KG1 (cell line): ENCODE results near the gene PLTP.
"Not testable (repeated sequence)": the region's sequence is repeated elsewhere in the genome, so short reads cannot be mapped to it uniquely, and the experiment has no call there.

ENCODE experiments used
- DNase-seq: peaks from one replicate; lab custom pipeline; 2025; lab: John Stamatoyannopoulos, UW

The PLTP gene

GRCh38 chr20:45944965-45945677 is 33.2 kb upstream of the PLTP start:
- no peak for DNase-seq

- no peak for DNase-seq
These were observed 32.4 kb upstream of the PLTP start for GRCh38 chr20:45944151-45944964.

DNA sequence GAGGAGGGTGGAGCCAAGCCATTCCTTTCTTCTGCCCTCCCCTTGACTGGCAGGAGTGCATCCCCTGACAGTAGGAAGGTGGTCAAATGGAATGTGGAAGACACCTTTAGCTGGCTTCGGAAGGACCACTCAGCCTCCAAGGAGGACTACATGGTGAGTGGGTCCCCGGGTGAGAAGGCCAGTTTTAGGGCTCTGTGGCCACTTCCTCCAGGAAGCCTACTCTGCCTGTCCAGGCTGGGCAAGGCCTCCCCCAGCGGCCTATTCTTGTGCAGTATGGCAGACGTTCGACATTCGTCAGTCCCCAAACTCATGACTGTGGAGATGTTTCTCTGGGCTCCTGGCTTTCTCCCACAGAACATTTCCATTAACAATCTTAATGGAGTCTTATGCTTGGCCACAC is 31.7 kb upstream of the PLTP start:
- no peak for DNase-seq

GRCh38 chr20:45940469-45940868 is 28.5 kb upstream of the PLTP start:
- DNase-seq: no peak

GRCh38 chr20:45940053-45940452 is 28.1 kb upstream of the PLTP start:
- no peak for DNase-seq

DNA sequence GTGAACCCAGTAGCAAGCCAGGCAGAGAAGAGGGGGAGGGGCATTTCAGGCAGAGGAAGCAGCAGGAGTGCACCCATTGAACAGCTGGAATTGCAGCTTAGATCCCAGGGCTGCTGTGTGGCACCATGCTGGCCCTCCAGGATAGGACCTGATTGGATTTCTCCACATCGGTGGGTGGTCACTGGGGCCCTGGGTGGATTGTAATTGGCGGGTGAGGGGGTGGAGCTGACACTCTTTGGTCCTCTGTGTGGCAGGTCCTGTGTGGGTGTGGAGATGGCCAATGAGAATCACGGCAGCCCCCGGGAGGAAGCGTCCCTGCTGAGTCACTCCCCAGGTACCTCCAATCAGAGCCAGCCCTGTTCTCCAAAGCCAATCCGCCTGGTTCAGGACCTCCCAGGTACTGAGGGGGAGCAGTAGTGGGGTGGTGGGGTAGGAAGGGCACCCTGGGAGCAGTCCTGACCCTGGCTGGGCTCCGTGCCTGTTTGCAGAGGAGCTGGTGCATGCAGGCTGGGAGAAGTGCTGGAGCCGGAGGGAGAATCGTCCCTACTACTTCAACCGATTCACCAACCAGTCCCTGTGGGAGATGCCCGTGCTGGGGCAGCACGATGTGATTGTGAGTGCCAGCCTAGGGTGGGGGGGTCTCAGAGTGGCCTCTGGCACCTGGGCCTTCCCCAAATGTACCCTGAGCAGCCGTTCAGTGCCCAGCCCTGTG is 26.9 kb upstream of the PLTP start:
- DNase-seq: no peak

DNA sequence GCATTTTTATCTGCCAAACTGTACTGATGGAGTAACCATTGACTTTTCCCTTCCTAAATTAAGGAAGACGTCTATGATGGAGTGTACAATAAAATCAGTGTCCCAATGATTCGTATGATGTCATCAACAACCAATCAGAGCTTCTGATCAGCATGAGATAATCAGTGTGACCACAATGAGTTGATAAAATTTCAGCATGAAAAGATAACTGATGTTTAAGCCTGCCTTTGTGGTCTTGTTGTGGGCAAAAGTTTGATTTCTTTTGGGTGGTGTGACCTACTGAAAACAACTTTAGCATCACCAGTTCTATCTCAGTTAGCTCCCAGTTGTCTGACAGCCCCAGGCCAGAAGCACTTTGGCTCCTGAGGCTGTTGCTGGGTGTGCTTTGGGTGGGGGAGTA is 25.8 kb upstream of the PLTP start:
- no peak for DNase-seq

DNA sequence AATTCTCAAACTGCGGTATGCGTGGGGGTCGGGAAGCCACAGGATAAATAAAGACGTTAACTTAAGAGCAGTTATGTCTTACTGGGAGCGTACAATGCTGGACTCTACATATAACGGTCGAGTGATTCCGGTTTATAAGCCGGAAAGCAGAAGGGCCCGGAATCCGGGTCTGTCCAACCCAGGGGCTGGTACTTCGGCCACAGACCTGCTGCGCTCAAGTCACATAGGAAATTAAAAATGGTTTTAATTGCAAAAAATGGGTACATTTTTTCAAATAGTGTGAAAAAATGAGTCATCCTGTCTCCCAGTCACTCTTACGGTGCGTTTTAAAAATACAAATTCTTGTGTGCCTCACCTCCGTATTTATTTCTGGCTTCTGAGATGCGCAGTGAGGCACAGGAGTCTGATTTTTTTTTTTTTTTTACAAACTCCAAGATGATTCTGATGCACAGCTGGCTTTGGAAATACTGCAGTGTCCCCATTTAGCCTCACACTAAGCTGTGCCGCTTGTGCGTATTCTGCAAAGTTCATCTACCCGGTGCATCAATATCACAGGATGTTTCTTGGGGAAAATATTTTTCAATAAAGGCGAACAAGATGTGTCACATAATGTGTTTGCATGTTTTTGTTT is 23.6 kb upstream of the PLTP start:
- DNase-seq: no peak

DNA sequence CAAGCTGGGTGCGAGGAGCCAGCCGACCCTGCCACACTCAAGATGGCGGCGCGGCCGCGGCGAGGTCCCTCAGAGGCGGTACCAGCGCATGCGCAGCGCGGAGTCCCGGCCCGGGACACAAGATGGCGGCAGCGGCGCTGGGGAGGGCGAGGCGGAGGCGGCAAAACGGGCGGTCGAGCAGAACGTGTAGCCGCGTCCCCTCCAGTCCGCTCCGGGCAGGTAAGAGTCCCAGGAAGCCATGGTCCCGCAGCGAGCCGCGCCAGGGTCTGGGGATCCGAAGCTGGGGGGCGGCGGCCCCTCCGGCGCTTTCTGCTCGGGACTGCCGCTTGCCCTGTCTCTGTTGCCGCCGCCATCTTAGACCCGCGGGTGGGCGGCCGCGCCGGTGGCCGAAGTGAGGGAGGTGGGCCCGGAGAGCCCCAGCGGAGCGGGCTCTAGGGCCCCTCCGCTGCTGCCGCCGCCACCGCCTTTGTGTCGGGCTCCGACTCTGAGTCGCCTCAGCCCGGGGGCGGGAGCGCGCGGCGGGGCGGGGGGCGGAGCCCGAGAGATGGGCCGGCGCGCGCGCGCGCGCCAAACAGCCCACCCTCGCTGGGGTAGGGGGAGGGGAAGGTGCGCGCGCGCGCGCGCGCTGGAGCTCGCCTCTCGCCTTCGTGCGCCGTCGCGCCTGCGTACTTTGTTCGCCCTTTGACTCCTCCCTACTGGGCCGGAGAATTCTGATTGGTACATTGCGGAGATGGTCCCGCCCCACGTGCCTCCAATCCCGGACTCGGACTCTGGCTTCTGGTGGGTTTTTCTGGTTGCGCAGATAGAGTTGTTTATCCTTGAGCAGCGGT is 22.8 kb upstream of the PLTP start, which contains the start of gene PCIF1:
TSS of gene PCIF1 (plus strand) at position 98 of the 830 bp plus-strand sequence. CDS start 4,317 bp downstream, outside the sequence.
- DNase-seq: peak; percentile 98

GRCh38 chr20:45934046-45934585 is 22.2 kb upstream of the PLTP start:
- no peak for DNase-seq

GRCh38 chr20:45933266-45934045 is 21.5 kb upstream of the PLTP start:
- DNase-seq: peak; percentile 50

- DNase-seq: not testable (repeated sequence)
These were observed 19.7 kb upstream of the PLTP start for GRCh38 chr20:45931680-45932079.

DNA sequence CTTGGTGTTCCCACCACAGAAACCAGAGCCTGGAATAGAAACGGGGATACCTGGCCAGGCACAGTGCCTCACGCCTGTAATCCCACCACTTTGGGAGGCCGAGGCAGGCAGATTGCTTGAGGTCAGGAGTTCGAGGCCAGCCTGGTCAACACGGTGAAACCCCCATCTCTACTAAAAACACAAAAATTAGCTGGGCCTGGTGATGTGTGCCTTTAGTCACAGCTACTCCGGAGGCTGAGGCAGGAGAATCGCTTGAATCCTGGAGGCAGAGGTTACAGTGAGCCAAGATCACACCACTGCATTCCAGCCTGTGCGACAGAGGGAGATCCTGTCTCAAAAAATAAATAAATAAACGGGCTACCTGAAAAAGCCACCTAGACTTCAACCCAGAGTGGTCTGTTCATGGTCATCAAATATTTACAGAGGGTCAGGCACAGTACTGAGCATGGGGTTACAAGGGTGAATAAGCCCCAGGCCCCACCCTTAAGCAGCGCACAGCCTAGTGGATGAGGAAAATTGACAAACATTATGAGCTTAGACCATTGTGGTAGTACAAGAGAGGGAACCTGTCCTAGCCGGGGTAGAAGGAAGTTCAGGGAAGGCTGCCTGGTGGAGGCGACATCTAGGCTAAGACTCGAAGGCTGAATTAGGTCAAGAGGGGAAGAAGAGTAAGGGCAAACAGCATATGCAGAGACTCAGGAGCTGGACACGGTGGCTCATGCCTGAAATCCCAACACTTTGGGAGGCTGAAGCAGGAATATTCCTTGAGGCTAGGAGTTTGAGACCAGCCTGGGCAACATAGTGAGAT is 15.3 kb upstream of the PLTP start:
- no peak for DNase-seq

- DNase-seq: no peak
These were observed 14.7 kb upstream of the PLTP start for GRCh38 chr20:45926731-45927070.

DNA sequence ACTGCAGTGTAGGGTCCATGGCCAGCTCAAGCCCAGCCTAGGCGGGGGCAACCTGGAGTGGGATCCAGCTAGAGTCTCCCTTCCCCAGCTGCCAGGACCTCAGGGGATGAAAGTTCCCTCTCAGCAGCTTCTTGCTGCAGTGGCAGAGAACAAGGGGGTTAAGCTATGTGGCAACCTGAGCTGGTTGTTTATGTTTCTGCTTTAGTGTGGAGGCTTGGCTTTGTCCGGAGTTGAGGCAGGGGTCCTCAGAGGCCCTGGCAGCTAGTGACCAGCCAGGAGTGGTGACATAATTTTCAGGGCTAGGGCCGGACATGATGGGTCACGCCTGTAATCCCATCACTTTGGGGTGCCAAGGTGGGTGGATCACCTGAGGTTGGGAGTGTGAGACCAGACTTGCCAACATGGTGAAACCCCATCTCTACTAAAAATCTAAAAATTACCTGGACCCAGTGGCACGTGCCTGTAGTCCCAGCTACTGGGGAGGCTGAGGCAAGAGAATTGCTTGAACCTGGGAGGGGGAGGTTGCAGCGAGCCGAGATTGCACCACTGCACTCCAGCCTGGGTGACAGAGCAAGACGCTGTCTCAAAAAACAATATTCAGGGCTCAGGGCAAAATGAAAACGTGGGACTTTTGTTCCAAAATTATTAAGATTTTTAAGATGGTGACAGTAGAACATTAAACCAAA is 14.0 kb upstream of the PLTP start:
- no peak for DNase-seq

- DNase-seq: no peak
These were observed 12.7 kb upstream of the PLTP start for GRCh38 chr20:45924391-45925261.

DNA sequence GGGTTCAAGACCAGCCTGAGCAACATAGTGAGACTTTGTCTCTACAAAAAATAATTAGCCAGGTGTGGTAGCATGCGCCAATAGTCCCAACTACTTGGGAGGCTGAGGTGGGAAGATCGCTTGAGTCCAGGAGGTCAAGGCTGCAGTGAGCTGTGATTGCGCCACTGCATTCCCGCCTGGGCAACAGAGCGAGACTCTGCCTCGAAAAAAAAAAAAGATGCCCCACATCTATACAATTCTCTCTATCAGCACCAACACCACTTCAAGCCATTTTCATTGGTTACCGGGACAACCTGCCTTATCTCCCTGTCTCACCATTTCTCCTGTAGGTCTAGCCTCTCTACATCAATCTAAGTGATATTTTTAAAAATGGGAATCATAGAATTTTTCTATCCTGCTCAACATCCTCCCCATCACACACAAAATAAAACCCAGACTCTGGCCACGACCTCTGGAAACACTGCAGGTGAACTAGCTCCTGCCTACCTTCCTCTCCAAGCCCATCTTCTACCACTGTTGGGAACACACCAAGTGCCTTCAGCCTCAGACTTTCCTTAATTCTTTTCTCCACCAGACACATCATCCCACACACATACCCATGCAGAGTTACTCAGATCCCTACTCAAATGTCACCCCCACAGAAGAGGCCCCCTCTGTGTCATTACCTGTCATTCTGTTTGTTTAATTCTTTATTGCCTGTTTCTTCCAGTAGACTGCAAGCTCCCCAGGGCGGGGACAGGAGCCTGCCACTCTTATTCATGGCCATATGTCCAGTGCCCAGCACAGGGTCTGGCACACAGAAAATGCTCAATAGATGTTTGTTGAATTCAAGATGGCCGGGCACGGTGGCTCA is 9.6 kb upstream of the PLTP start:
- DNase-seq: no peak
